Measurements from ENCODE around the gene WDHD1.
"Not testable (repeated sequence)": the region's sequence is repeated elsewhere in the genome, so short reads cannot be mapped to it uniquely, and the experiment has no call there.

WDHD1 gene, protein sequence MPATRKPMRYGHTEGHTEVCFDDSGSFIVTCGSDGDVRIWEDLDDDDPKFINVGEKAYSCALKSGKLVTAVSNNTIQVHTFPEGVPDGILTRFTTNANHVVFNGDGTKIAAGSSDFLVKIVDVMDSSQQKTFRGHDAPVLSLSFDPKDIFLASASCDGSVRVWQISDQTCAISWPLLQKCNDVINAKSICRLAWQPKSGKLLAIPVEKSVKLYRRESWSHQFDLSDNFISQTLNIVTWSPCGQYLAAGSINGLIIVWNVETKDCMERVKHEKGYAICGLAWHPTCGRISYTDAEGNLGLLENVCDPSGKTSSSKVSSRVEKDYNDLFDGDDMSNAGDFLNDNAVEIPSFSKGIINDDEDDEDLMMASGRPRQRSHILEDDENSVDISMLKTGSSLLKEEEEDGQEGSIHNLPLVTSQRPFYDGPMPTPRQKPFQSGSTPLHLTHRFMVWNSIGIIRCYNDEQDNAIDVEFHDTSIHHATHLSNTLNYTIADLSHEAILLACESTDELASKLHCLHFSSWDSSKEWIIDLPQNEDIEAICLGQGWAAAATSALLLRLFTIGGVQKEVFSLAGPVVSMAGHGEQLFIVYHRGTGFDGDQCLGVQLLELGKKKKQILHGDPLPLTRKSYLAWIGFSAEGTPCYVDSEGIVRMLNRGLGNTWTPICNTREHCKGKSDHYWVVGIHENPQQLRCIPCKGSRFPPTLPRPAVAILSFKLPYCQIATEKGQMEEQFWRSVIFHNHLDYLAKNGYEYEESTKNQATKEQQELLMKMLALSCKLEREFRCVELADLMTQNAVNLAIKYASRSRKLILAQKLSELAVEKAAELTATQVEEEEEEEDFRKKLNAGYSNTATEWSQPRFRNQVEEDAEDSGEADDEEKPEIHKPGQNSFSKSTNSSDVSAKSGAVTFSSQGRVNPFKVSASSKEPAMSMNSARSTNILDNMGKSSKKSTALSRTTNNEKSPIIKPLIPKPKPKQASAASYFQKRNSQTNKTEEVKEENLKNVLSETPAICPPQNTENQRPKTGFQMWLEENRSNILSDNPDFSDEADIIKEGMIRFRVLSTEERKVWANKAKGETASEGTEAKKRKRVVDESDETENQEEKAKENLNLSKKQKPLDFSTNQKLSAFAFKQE

DNA sequence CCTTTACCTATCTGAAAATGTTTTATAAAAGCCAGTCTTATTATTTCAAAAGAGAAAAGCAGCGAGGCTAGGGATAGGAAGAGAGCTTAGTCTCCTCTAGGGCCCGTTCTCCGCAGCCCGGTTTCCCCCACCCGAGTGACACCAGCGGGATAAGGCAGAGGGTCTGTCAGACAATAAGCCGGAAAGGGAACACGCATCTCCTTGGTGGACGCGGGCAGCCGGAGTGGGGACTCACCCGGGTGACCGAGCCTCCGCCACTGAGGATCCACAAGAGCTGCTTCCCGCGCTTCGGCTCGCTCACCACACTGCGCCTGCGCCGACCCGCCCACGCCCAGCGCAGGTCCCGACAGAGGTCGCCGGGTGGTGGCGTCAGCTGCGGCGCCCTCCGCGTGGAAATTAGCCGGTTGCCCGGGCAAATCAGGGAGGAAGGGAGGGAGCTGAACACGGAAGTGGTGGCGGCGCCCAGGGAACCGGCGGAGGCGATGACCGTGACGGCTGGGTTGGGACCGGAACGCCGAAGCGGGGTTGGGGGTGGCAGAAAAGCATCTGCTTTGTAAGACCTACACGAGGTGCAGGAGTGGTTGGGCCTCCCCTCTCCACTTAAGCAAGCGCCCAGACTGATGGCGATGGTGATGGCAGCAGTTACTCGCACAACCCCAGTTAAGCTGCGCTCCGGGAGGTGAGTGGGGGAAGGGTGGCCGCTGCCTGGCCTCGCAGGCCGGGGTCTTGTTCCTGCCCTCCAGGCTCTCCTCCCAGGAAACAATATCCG is at the start of gene WDHD1, which contains the start of gene SOCS4:
TSS of gene WDHD1 (minus strand) at position 307 of the 769 bp plus-strand sequence. CDS start 312 bp downstream, outside the sequence.
TSS of gene SOCS4 (plus strand) at position 444 of the 769 bp plus-strand sequence. CDS start 15,806 bp downstream, outside the sequence.
- FAIRE-seq = no peak

DNA sequence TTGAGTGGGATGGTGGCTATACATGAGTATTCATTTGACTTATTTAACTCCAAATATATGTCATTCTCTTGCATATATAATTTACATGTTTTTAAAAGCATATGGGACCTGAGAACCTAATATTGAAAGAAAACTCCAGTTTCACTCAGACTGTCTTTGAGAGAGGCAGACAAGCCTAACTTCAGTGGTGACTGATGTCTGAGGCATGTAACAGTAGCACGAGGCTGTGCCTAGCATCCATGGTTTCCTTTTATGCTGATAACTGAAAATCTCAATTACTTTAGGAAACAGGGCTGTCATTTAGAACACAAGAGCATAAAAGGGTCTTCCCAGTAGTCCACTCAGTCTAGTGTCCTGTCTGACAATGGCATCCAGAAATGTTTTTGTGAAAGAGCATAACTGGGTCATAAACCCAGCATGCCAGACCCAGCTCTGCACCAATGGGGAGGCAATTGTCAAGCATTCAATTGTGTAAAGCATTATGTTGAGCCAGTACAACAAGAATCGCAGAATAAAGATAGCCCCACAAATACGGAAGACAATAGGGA is 48.8 kb upstream of the WDHD1 start:
- no peak for FAIRE-seq

DNA sequence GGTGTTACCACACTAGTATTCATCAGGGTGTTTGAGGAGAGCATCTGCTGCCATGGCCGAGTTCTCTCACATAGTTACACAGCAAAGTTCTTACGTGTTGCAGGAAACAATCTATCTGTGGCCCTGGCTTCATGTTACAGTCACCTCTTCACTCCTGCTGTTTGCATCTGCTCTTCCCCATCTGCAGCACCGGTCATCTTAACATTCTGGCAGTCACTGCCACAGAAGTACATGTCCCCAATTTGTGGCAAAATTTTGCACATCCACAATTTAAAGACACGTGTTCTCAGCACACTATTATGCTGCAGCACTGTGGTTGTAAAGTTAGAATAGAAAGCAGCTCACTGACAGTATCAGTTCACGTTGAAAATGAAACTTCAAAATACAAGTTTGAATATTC is 47.8 kb upstream of the WDHD1 start:
- FAIRE-seq = no peak

DNA sequence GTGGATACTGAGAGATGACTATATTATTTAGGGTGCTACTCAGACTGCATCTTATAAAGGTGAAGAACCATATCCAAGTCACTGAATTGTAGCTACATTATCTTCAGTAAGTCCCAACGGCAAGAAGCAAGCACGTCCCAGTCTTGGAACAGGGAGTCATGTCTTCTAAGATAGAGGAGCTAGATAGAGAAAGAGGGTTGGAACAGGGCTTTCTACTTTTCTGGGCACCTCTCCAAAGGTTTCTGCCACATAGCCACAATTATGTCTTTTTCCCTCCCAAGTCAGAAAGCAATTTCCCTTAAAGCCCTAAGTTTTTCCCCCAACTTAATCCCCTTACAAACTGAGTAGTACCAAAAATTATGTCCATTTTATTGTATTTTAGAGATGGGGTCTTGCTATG is 47.0 kb upstream of the WDHD1 start:
- no peak for FAIRE-seq

DNA sequence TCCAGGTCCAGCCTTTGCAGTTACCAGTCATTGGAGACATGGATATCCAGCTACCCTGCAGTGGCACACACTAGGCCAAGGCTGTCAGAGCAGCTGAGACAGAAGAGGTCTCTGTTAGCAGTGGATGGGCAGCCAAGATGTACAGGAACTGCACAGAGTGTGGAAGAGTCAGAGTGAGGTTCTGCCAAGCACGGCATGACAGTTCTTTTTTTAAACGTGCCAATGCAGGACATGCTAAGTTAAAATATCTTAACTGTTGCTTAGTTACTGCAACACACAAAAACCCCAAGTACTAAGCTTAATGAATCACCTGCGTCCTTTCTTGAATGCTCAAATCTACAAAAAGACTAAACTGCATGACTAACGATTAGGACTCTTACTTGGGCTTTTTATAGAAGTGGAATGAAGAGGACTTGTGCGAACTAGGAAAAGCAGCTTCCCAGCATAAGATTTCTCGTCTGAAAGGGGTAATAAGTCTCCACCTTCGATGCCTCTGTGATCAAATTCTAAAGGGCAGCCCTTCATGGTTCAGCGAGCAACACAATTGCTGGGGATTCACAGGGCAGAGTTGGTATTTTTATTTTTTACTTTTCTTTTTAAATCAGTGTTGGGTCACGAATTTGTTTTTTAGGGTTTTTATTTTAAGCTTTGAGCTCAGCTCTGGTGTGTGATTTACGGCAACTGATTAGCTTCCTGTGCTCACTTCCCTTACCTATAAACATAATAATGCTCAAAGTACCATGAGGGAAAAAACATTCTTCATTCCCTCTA is 45.2 kb upstream of the WDHD1 start:
- no peak for FAIRE-seq

DNA sequence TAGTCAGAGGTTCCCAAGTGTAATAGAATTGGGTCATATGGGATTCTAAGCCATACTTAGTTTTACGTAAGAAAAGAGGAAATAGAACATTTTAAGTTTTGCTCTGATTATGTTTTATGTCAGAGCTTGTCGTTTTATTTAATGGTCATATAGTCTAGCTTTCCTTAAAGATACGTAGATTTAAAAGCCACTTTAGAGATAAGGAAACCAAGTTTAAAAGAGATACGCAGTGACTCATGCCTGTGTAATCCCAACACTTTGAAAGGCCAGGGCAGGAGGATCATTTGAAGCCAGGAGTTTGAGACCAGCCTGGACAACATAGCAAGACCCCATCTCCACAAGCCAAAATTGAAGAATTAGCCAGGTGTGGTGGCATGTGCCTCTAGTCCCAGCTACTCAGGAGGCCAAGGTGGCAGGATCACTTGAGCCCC is 44.1 kb upstream of the WDHD1 start:
- FAIRE-seq = no peak

DNA sequence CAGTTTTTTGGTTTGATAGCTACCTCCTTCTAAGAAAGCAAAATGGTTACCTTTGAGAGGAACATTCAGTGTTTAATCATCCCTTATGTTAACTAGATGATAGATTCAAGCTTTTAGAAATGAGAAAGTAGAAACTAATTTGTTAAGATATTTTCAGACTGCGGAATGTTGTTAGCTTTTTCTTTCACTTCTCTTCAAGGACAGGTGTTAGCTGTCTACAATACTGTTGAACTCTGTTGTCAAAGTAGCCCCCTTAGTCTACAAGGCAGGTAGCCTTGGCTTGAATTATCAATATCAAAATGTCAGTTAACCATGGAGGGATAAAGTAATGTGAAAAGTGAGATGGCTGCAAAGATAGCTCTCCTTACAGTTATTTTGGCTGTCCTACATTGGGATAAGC is 39.3 kb upstream of the WDHD1 start:
- FAIRE-seq = no peak

DNA sequence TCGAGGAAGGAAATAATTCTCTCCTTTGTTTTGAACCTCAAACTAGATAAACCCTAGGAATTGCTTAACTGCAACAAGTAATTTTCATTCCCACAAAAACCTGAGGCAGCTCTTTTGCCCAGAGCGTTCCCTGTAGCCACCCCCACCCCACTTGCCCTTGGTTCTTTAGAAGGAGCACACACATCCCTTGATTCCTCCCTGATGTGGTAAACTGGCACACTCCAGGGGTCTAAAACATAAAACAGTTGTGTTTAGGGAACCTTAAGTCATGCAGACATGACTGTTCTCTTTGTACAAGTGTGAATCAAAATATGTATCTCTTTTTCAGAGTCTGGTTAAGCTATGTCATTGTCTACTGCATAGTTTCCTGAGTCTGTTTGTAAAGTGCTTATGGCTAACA is 38.5 kb upstream of the WDHD1 start:
- FAIRE-seq = no peak

DNA sequence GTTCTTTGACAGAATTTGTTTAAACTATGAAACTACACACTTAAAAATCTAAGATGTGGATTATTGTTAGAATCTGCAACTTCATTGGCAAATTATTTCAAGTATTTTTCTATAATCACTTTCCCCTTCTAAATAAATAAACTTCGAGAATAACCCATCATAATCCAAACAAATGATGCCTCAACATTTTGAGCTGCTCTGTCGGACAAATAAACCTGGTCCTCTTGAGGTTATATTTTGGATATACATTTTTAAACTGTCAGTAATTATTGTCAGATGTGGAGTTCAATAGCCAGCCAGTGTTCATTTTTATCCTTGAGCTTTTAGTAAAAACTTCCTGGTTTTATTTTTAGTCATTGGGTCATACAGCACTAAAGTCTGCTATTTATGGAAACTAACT is 38.0 kb upstream of the WDHD1 start:
- FAIRE-seq = not testable (repeated sequence)

DNA sequence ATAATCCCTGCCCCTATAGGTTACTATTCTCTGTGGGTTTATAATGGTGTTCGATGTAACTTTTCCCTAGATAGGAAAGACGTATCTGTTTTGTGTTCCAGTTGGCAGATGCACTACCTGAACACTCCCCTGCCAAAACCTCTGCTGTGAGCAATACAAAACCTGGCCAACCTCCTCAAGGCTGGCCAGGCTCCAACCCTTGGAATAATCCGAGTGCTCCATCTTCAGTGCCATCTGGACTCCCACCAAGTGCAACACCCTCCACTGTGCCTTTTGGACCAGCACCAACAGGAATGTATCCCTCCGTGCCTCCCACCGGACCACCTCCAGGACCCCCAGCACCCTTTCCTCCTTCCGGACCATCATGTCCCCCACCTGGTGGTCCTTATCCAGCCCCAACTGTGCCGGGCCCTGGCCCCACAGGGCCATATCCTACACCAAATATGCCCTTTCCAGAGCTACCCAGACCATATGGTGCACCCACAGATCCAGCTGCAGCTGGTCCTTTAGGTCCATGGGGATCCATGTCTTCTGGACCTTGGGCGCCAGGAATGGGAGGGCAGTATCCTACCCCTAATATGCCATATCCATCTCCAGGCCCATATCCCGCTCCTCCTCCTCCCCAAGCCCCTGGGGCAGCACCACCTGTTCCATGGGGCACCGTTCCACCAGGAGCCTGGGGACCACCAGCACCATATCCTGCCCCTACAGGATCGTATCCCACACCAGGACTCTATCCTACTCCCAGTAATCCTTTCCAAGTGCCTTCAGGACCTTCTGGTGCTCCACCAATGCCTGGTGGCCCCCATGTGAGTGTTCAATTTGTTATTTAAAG is 35.8 kb upstream of the WDHD1 start:
- FAIRE-seq = no peak

DNA sequence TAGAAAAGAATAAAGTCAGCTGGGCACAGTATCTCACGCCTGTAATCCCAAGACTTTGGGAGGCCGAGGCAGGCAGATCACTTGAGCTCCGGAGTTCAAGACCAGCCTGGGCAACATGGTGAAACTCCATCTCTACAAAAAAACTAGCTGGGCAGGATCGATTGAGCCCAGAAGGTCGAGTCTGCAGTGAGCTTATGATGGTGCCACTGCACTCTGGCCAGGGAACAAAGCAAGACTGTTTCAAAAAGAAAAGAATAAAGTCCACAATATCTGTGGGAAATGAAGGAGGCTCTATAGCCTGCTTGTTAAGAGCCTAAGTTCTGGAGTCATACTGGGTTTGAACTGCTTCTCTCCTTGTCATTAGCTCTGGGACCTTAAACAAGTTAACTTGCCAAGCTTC is 32.4 kb upstream of the WDHD1 start:
- FAIRE-seq = no peak

DNA sequence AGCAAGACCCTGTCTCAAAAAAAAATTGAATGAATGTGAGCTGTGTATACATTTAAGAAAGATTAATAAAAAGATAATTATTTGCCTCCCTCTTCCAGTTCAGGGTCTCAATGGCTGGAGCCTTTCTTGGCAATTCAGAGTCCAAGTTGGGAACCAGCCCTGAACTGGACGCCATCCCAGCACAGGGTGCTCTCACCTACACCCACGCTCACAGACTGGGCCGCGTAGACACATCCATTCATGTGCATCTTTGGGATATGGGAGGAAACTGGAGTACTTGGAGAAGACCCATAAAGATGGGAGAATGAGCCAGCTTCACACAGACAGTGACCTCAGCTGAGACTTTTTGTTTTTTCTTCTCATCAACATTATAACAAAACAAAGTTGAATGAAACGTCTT is 31.0 kb upstream of the WDHD1 start:
- no peak for FAIRE-seq

DNA sequence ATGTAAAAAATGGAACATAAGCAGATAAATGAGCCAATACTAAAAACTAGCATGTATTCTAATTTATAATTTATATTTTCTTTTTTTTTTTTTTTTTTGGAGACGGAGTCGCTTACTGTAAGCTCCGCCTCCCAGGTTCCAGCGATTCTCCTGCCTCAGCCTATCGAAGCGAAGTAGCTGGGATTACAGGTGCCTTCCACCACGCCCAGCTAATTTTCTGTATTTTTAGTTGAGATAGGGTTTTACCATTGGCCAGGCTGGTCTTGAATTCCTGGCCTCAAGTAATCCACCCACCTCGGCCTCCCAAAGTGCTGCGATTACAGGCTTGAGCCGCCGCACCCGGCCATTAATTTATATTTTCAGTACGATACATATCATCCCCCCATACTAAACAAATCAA is 27.2 kb upstream of the WDHD1 start:
- FAIRE-seq = no peak

DNA sequence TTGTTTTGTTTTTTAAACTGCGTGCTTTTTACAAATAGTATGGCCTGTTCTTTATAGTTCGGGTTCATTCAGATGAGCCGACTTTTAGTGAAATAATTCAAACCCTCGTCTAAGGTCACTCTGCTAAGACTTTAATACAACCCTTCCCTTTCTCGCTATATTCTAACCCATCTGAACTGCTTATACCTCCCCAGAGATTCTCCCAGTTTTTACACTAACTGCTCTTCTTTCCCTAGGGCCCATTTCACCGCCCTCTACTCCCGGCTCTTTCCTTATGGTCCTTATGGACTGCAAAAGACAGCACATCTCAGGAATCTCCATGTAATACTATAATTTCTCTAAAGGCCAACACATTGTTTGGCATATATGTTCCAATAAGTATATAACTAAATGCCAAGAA is 26.6 kb upstream of the WDHD1 start:
- FAIRE-seq = no peak

DNA sequence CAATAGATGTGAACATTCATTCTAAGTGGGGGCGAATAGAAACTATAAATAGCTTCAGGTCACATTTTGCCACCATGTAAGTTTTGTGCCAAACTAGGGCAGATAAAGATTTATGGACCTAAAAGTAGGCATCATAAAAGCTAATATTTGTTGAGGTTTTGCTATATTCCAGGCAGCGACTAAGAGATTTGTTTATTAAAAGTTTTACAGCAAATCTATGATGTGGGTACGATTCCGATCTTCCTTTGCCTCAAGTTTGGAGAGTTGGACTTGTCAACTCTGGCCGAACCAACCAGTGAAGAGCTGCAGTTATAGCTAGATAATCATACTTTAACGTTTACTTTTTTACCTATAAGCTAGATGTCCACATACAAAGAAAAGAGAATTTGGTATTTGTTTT is 26.1 kb upstream of the WDHD1 start:
- no peak for FAIRE-seq

DNA sequence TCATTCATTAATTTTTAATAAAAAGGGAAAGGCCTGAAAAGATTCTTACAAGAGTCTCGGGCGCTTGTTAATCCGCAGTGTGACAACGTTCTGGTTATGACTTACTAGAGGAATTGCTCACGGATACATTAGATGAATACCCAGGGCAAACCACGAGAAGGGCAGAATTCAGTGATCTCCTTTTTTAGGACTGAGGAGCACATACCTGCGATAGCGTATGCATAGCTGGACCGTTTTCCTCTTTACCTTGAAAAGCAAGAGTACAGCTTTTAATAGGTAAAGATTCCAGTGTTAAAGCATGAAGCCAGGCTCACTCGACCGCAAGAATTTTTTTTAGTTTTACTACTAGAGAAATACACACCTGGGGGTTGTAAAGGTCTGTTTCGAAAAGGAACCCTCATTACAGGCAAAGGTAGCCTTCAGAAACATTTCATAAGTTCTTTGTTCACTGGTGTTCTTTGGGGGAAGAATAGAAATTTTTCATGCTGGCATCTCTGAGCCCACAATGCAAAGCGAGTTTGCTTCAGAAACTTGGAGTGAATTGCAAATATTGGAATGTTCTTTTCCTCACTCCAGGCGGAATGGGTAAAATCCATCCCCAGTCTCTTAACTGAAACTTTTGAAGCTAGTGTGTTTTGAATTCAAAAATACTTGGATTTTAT is 25.5 kb upstream of the WDHD1 start:
- no peak for FAIRE-seq

DNA sequence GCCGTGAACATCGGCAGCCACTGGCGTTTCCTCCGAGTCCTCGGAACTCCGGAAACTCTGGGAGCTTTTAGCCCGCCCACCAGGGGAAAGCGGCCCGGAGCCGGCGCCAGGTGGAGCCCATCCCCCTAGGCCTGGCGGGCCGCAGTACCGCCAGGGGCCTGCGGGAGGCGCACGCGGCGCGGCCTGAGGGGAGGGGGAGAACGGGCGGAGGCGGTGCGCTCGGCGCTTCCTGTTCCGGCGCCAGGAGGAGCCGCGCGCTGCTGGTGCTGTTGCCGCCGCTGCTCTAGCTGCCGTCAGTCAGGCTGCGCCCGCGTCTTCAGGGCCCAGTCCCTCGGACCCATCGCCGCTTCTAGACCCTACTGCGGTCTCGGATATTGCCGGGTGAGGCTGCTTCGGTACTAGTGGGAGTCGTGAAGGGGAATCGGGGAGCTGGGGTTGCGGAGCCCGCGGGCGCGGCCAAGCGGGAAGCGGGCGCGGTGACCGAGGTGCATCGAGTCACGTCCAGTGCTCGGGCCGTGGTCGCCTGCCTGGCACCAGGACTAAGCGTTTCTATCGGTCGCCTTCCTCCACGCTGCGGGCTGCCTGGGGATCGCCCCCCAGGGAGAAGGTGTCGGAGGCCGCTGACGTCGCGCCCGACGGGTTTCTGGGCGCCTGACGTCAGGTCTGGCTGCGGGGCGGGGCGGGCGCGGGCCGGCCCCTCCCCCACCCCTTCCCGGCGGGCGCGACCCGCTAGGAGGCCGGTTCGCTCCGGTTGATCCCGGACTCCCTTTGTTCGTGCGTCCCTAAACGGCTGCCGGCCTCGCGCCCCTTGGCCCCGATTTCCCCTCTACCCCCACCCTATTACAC is 24.7 kb upstream of the WDHD1 start, which contains the start of gene MAPK1IP1L:
TSS of gene MAPK1IP1L (plus strand) at position 225 of the 846 bp plus-strand sequence. CDS start 10,037 bp downstream, outside the sequence.
- FAIRE-seq = no peak

DNA sequence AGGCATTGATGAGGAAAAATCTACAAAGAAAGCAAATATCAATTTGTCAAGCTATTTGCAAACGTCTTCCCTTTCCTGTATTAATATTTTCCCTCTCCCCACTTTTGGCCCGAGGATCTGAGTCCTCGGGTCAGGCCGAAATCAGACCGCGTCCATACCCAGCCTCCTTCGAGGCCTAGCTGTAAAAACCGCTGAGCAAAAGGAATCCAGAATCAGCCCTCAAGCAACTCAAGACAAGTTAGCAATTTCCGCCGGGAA is 24.2 kb upstream of the WDHD1 start:
- FAIRE-seq = no peak

DNA sequence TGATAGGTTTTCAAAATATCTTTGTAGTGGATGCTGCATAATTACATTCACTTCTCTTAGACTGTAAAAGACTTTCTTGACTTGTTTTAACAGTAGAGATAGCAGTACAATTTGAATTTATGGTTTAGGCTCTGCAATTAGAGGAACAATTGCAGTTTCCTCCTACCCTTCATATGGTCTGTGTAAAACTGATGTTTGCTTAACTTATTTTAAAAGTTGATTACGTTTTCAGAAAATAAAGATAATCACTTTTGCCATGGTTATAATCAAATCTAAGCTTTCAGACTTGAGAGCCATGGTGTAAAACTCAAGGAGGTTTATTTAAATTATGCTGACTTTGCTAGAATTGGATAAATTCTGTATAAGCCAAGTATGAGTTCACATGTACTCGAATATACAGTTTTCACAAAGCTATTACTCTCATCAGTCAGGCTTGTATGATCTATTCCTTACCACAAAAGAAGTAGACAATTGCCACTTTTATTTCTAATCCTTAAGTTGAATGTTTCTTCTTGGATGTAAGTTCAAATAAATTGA is 22.1 kb upstream of the WDHD1 start:
- no peak for FAIRE-seq
